Measurements from ENCODE around the gene SPATS2.
A peak's percentile ranks its signal among the peaks of the same experiment; 100 is the strongest.
"Not testable (repeated sequence)": the region's sequence is repeated elsewhere in the genome, so short reads cannot be mapped to it uniquely, and the experiment has no call there.

The SPATS2 gene

DNA sequence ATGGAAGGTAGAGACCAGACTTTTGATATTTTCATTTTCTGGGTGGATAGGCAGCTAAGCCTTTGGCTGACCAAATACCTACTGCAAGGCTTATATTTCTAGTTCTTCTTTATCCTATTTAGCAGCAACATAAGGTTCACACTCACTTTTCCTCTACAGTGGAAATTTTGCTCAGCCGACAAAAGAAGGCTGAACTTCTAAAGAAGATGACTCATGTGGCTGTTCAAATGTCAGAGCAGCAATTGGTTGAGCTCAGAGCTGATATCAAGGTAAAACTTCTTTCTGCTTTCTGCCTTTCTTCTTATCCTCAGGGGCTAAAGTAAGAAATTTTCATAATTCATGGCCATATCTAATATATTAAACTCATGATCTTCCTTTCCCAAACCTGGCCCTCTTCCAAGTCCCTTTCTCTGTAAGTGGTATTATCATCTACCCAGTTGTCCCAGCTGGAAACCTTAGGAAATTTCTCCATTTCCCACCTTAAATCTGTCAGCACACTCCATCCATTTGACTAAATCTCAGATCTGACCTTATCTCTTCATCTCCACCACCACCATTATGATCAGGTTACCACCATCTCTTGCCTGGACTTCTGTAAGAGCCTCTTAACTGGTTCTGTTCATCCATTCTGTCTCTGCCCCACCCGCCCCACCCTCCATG is 151.8 kb downstream of the SPATS2 start:
- peak; percentile 50 for DNase-seq (ENCODE audit: low read depth)

DNA sequence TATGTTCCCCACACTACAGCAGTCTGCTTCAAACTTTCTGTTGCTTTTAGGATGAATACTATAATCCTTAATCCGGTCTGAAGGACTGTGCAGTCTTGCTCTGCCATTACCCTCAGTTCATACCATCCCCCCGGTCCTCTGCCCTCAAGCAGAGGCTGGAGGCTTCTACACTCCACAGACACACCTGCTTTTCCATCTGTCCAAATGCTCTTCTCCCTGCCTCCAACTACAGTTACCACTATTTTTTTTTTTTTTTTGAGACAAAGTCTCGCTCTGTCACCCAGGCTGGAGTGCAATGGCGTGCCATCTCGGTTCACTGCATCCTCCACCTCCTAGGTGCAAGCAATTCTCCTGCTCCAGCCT is 152.3 kb downstream of the SPATS2 start:
- DNase-seq (ENCODE audit: low read depth) = no peak

GRCh38 chr12:49521389-49521788 is 154.1 kb downstream of the SPATS2 start:
- DNase-seq (ENCODE audit: low read depth) = no peak

DNA sequence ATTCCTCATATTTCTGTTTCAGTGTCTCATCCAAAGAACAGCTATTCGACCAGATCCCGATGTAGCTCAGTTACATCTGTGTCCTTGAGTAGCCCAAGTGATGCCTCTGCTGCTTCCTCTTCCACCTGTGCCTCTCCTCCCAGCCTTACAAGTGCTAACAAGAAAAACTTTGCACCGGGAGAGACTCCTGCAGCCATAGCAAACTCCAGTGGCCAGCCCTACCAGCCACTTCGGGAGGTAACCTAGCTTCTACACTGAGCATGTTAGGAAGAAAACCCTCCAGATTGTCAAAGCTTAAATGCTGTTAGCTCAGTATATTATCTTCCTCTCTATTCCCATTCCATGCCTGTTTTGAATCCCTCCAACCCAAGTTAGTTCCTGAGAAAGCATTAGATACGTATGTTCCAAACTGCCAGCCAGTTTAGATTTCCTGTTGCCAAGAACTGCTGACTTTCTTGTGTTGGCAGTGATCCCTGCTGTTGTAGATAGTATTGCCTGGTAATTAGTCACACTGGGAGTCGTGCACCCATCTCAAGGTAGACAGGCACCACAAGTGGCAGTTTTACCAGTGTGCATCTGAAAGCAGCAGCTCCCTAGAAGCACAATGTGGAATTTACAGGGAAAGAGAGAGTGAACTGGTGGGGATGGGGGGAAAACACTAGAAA is 157.5 kb downstream of the SPATS2 start:
- DNase-seq (ENCODE audit: low read depth) = no peak

DNA sequence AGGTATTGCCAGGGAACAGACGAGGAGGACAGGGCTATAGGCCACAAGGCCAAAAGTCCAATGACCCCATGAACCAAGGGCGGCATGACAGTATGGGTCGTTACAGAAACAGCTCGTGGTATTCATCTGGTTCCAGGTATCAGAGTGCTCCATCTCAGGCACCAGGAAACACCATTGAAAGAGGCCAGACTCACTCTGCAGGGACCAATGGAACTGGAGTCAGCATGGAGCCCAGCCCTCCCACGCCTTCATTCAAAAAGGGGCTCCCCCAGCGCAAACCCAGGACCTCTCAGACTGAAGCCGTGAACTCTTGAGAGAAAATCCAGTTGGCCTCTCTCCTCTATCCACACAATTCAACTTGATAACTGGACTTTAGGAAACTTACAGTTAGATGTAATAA is 158.7 kb downstream of the SPATS2 start:
- DNase-seq (ENCODE audit: low read depth) = no peak

DNA sequence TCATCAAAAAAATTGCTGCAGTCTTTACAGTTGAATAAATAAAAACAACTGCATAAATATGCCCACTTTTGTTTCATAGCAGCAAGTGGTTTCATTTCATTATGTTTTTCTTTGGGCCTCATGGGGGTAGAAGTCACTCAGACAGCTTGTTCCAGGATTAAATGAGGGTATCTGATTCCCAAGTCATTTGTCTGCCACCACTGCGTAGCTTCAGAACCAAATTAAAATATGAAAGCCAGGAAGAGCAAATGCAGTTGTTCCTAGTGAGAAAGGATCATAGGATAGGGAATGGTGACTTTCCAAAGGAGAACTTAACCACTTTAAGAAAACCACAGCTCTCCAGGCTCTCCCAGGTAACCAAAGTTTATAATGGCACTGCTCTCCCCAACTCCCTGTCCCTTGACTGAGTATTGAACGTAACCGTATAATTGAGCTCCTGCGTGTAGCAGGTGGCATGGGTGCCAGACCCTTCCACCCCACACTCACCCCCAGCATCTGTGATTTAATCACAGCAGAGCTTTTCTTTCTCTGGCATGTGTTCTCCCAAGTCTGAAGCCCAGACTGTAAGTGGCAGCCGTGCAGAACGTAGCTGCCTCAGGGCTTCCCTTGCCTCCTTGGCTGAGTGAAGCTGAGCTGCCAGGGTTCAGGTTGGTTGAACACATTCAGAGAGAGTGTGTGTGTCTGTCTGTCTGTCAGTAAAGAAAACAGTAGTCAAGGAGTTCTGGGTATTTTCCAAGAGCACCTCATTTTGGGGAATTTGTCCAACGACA is 160.3 kb downstream of the SPATS2 start:
- DNase-seq (ENCODE audit: low read depth) = no peak

DNA sequence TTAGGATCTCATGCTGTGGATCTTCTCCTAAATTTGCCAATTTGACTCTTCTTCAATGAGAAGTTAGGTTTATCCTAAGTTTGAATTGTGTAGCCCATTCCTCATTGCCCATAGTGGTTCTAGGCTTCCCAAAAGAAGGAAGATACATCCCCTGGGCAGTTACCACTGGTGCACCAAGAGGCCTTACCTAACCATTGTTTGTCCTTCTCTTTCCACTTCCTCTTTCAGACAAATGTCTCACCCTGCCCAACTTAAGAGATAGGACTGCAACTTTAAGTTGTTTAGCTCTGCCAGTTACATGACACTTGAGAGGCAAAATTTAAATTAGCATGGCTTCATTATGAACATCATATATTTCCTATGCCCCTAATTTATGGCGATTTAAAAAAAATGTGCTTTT is 162.2 kb downstream of the SPATS2 start:
- no peak for DNase-seq (ENCODE audit: low read depth)

DNA sequence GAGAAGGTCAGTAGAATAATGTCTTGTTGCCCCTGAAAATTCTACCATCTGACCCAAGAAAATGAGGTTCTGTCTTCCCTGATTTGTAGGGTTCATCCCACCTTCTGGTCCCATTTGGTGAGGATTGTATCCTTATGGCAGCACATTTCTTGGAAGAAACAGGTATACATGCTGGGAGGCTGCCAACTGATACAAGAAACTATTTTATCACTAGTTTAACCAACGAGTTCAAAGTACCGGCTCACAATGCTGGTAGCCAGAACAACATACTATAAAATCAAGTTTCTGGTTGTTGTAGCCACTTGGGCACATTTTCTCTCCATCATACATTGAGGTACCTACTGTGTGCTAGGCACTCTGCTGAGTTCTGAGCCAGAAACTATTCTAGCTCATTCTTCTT is 164.5 kb downstream of the SPATS2 start:
- no peak for DNase-seq (ENCODE audit: low read depth)

GRCh38 chr12:49533331-49533730 is 166.1 kb downstream of the SPATS2 start:
- no peak for DNase-seq (ENCODE audit: low read depth)

DNA sequence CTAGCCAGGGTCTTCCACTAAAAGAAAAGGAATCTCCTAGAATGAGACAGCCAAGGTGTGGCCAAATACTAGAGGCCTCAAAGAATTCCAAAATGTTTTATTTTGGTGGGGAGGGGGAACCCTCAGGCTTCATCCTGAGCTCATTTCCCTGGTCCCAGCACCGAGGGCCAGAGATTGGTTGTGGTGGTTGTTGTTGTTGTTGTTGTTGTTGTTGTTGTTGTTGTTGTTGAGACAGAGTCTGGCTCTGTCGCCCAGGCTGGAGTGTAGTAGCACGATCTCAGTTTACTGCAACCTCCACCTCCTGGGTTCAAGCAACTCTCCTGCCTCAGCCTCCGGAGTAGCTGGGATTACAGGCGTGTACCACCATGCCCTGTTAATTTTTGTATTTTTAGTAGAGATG is 166.9 kb downstream of the SPATS2 start:
- not testable (repeated sequence) for DNase-seq (ENCODE audit: low read depth)

- no peak for DNase-seq (ENCODE audit: low read depth)
Measured at GRCh38 chr12:49534731-49535278, 167.5 kb downstream of the SPATS2 start.

DNA sequence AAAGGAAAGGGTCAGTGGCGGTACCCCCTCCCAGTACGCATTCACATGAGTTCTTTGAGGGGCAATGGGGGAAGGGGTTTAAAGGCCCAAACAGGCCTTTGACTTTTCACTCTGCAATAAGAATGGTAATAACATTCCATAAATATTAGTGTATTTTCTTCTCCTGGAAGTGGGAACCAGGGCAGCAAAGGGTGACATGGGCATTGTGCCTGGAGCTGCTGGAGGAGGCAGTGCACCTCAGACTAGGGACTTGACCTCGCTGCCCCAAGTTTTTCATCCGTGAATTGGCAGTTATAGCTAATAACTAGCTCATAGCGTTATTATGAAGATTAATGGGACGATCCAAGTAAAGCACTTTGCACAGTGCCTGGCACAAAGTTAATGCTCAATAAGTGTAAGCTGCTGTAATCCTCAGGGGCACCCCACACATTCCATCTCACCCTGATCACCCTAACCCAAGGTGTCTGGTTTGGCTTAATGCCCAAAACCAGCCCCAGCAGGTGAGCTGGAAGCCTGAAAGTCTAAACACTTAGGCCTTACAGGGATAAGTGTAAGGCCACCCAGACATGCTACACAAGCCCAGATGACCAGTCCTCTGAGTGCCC is 168.8 kb downstream of the SPATS2 start:
- no peak for DNase-seq (ENCODE audit: low read depth)

GRCh38 chr12:49536526-49537071 is 169.3 kb downstream of the SPATS2 start:
- no peak for DNase-seq (ENCODE audit: low read depth)

GRCh38 chr12:49537231-49537751 is 170.0 kb downstream of the SPATS2 start:
- no peak for DNase-seq (ENCODE audit: low read depth)

- DNase-seq (ENCODE audit: low read depth) = no peak
Measured at GRCh38 chr12:49537752-49538509, 170.7 kb downstream of the SPATS2 start.

DNA sequence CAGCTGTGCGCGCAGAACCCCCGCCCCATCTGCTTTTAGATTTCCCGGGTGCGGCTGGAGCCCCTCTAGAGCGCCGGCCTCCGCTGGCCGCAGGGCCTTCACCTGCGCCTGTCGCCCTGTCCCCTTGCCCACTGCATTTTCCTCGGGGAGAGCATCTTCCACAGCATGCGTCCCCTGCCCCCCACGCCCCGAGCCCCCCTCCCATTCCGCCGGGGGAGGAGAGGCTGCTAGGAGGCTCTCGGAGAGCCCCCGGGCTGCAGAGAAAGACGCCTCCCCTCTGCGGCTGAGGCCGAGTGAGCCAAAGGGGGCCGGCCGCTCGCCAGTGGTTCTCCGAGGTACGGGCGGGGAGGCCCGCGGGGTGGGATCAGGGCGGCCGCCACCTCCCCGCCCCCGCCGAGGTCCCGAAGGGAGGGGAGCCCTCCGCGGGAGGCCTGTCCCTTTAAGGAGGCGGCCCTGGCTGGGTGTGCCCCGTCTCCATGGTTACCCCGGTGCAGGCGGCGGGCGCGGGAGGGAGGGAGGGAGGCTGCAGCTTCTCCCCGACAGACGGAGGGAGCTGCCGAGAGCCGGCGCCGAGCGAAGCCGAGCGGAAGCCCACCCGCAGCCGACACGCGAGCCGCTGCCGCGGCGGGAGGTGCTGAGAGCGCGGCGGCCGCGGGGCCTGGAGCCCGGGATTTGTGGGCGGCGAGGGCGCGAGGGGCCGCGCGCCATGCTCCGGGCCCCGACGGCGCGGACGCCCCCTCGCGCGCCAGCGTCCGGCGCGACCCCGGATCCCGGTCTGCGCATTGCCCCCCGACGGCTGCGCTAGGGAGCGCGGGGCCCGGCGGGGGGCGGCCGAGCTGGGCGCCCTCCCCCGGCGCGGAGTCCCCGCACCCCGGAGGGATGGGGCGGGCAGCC is 171.5 kb downstream of the SPATS2 start, which contains the start of gene KCNH3:
TSS of gene KCNH3 (plus strand) at position 521 of the 894 bp plus-strand sequence. CDS start 387 bp downstream, outside the sequence.
- peak; percentile 49 for DNase-seq (ENCODE audit: low read depth)

- no peak for DNase-seq (ENCODE audit: low read depth)
Measured at GRCh38 chr12:49539406-49540228, 172.4 kb downstream of the SPATS2 start.

GRCh38 chr12:49540229-49541139 is 173.2 kb downstream of the SPATS2 start:
- no peak for DNase-seq (ENCODE audit: low read depth)

All from amniotic epithelial cell (primary cell).